Natural killer cell (primary cell): ENCODE data around the gene DDX24. TPM values are rescaled to one million over a fixed set of nuclear protein-coding genes. Genes with fewer than 3 reads are reported as not detected.

Source experiments
- ATAC-seq, 3 donors: fragments of 150-1000 bp in 2 of 3; fragments of 200-7000 bp in 1 of 3; cut with Tn5 transposase; 1 replicate in 1 of 3; 2 replicates in 2 of 3; pipeline ENCODE4 v1.10.0; 2021; ENCODE audit warnings: mild to moderate bottlenecking in 2 of 3, moderate library complexity in 2 of 3
- DNase-seq, 2 donors: peaks; one replicate each; pipeline versions ENCODE4 v3.0.0 to v3.0.0-alpha.2; 2013 to 2021; ENCODE audit warnings: mixed read lengths in 1 of 2
- H3K27ac ChIP-seq: one replicate; pipeline ENCODE4 v1.5.1; 2013; ENCODE audit warnings: mild to moderate bottlenecking, low read length
- H3K27me3 ChIP-seq: one replicate; pipeline ENCODE4 v1.6.1; 2013; ENCODE audit warnings: low read length; ENCODE audit not compliant: control insufficient read depth, insufficient read depth
- H3K36me3 ChIP-seq: one replicate; pipeline ENCODE4 v1.6.1; 2013; ENCODE audit warnings: low read length; ENCODE audit not compliant: control insufficient read depth, insufficient read depth
- H3K4me1 ChIP-seq: one replicate; pipeline ENCODE4 v1.6.1; 2013; ENCODE audit warnings: low read length; ENCODE audit not compliant: control insufficient read depth, insufficient read depth
- H3K4me3 ChIP-seq: one replicate; pipeline ENCODE4 v1.5.1; 2013; ENCODE audit warnings: low read length
- H3K9me3 ChIP-seq: one replicate; pipeline ENCODE4 v1.6.1; 2013; ENCODE audit warnings: low read length; ENCODE audit not compliant: control insufficient read depth, insufficient read depth
- H3K27ac Mint-ChIP-seq, 2 donors: one replicate each; pipeline ENCODE4 v1.8.0; 2022; ENCODE audit warnings: mild to moderate bottlenecking in 2 of 2, mixed read lengths in 2 of 2, moderate library complexity in 1 of 2
- H3K27me3 Mint-ChIP-seq, 2 donors: one replicate each; pipeline ENCODE4 v1.8.0; 2022; ENCODE audit warnings: low read depth in 2 of 2, mixed read lengths in 2 of 2
- H3K36me3 Mint-ChIP-seq: one replicate; pipeline ENCODE4 v1.8.0; 2022; ENCODE audit warnings: mixed read lengths
- H3K4me1 Mint-ChIP-seq, 2 donors: one replicate each; pipeline ENCODE4 v1.8.0; 2022; ENCODE audit warnings: mixed read lengths in 2 of 2
- H3K4me3 Mint-ChIP-seq: one replicate; pipeline ENCODE4 v1.8.0; 2022; ENCODE audit warnings: mild to moderate bottlenecking, moderate library complexity, mixed read lengths
- H3K9me3 Mint-ChIP-seq, 2 donors: one replicate each; pipeline ENCODE4 v1.8.0; 2022; ENCODE audit warnings: mixed read lengths in 2 of 2
- CTCF ChIP-seq: fragments of 200-600 bp; IDR thresholded peaks from one replicate; pipeline ENCODE4 v1.8.0; 2022; ENCODE audit warnings: antibody characterized with exemption
- WGBS: methylation state at CpG from one replicate; pipeline ENCODE4 v1.1.7; 2013; ENCODE audit warnings: missing lambda C conversion rate; ENCODE audit not compliant: insufficient coverage; 5-methylcytosine and 5-hydroxymethylcytosine counted together
- intact Hi-C: fragments of 100-400 bp; cut with micrococcal nuclease; formaldehyde crosslinking; loops from one replicate; pipeline ENCODE4 v1.14.2; 2022
- total RNA-seq, 4 donors: library from RNA; stranded (reverse); fragments of 120-200 nt in 1 of 4; gene quantifications; one replicate each; pipeline versions ENCODE4 v1.2.3 to v1.2.4, GENCODE V29; 2013 to 2022

The DDX24 gene
- total RNA-seq, 3 donors from 2014 or later (not counting 1 experiment from before 2014, with no cell fraction given), result 250 to 357 (median 296) TPM

GRCh38 chr14:94119071-94119470 lies 38.1 kb upstream of the DDX24 start:
- H3K27ac ChIP-seq, result no peak overlapping the region
- H3K36me3 Mint-ChIP-seq, result no peaks in the 10 kb centered on the region
- H3K27me3 ChIP-seq, result no peaks in the 10 kb centered on the region
- peaks cover 33 to 55% of the 10 kb centered on the region in 2 donors for H3K27me3 Mint-ChIP-seq
- TF ChIP-seq CTCF, result no peak
- H3K4me3 ChIP-seq, result no peak overlapping the region
- ATAC-seq (no peak), DNase-seq (no peak)
- intact Hi-C loops, result no loop called here
- no peak overlapping the region for H3K4me3 Mint-ChIP-seq
- H3K4me1 ChIP-seq, result peaks cover 3% of the 10 kb centered on the region
- H3K9me3 Mint-ChIP-seq, result no peaks in the 10 kb centered on the region
- H3K9me3 ChIP-seq, result peaks cover 10% of the 10 kb centered on the region
- peaks cover 0 to 10% of the 10 kb centered on the region in 2 donors for H3K4me1 Mint-ChIP-seq
- H3K36me3 ChIP-seq, result no peaks in the 10 kb centered on the region
- no peak overlapping the region for H3K27ac Mint-ChIP-seq

GRCh38 chr14:94117856-94118255 lies 36.9 kb upstream of the DDX24 start:
- Histone ChIP-seq H3K27me3 (no peaks in the 10 kb centered on the region), H3K9me3 (peaks cover 10% of the 10 kb centered on the region), H3K4me3 (no peak overlapping the region), H3K4me1 (peaks cover 3% of the 10 kb centered on the region), H3K27ac (no peak overlapping the region), H3K36me3 (no peaks in the 10 kb centered on the region)
- H3K27me3 Mint-ChIP-seq, result peaks cover 33 to 60% of the 10 kb centered on the region in 2 donors
- H3K4me1 Mint-ChIP-seq, result peaks cover 0 to 10% of the 10 kb centered on the region in 2 donors
- H3K9me3 Mint-ChIP-seq, result no peaks in the 10 kb centered on the region
- WGBS, result 65% methylated on average over 9 of the region's 9 CpGs
- TF ChIP-seq CTCF, result no peak
- no peak for ATAC-seq
- H3K36me3 Mint-ChIP-seq, result no peaks in the 10 kb centered on the region
- H3K27ac Mint-ChIP-seq, result no peak overlapping the region
- H3K4me3 Mint-ChIP-seq, result no peak overlapping the region
- intact Hi-C loops, result no loop called here
- no peak for DNase-seq

- Histone ChIP-seq H3K36me3 (no peaks in the 10 kb centered on the region), H3K27me3 (no peaks in the 10 kb centered on the region), H3K9me3 (peaks cover 10% of the 10 kb centered on the region), H3K4me3 (no peak overlapping the region), H3K4me1 (peaks cover 3% of the 10 kb centered on the region), H3K27ac (no peak overlapping the region)
- H3K9me3 Mint-ChIP-seq, result no peaks in the 10 kb centered on the region
- peaks cover 33 to 53% of the 10 kb centered on the region in 2 donors for H3K27me3 Mint-ChIP-seq
- 84% methylated on average over 9 of the region's 10 CpGs for WGBS
- H3K27ac Mint-ChIP-seq, result no peak overlapping the region
- H3K4me3 Mint-ChIP-seq, result no peak overlapping the region
- no peaks in the 10 kb centered on the region for H3K36me3 Mint-ChIP-seq
- intact Hi-C loops, result no loop called here
- peaks cover 0 to 10% of the 10 kb centered on the region in 2 donors for H3K4me1 Mint-ChIP-seq
- ATAC-seq (no peak), DNase-seq (no peak)
- TF ChIP-seq CTCF, result no peak
Observed at GRCh38 chr14:94116701-94117100, 35.7 kb upstream of the DDX24 start.

- H3K36me3 Mint-ChIP-seq, result no peaks in the 10 kb centered on the region
- H3K4me1 Mint-ChIP-seq, result peaks cover 0 to 10% of the 10 kb centered on the region in 2 donors
- WGBS, result 90% methylated on average over 9 of the region's 15 CpGs
- DNase-seq (no peak), ATAC-seq (no peak)
- H3K9me3 Mint-ChIP-seq, result no peaks in the 10 kb centered on the region
- no peak overlapping the region for H3K4me3 ChIP-seq
- intact Hi-C loops, result no loop called here
- H3K27ac ChIP-seq, result no peak overlapping the region
- no peak overlapping the region for H3K27ac Mint-ChIP-seq
- no peaks in the 10 kb centered on the region for H3K36me3 ChIP-seq
- H3K4me1 ChIP-seq, result peaks cover 3% of the 10 kb centered on the region
- TF ChIP-seq CTCF, result no peak
- no peaks in the 10 kb centered on the region for H3K27me3 ChIP-seq
- H3K27me3 Mint-ChIP-seq, result peaks cover 30 to 43% of the 10 kb centered on the region in 2 donors
- H3K9me3 ChIP-seq, result peaks cover 8% of the 10 kb centered on the region
- no peak overlapping the region for H3K4me3 Mint-ChIP-seq
Observed at GRCh38 chr14:94115631-94116030, 34.6 kb upstream of the DDX24 start.
